HG03354 (cell line): ENCODE results near the gene HNRNPUL2.
"Not testable (repeated sequence)": the region's sequence is repeated elsewhere in the genome, so short reads cannot be mapped to it uniquely, and the experiment has no call there.

Experiments
- ATAC-seq: cut with Tn5 transposase; IDR thresholded peaks from one replicate; pipeline ENCODE4 v1.9.1; 2021; ENCODE audit warnings: mild to moderate bottlenecking; ENCODE audit not compliant: unreplicated experiment, poor library complexity, severe bottlenecking

The HNRNPUL2 gene

GRCh38 chr11:62727165-62727871 lies at the start of gene HNRNPUL2:
TSS of gene HNRNPUL2 (minus strand) at chr11:62727457. CDS start at chr11:62727156, 301 bp downstream.
- ATAC-seq: peak; percentile 71

- no peak for ATAC-seq
Observed at GRCh38 chr11:62775646-62776045, 48.4 kb upstream of the HNRNPUL2 start.

GRCh38 chr11:62774407-62774806 lies 47.1 kb upstream of the HNRNPUL2 start:
- no peak for ATAC-seq

GRCh38 chr11:62771144-62772021 lies 44.1 kb upstream of the HNRNPUL2 start, which contains the start of gene TAF6L:
TSS of gene TAF6L (plus strand) at chr11:62771396. CDS start at chr11:62775784, 4,388 bp downstream.
- peak; percentile 80 for ATAC-seq

- ATAC-seq: peak; percentile 19
Observed at GRCh38 chr11:62770778-62771143, 43.5 kb upstream of the HNRNPUL2 start.

GRCh38 chr11:62760867-62761227 lies 33.6 kb upstream of the HNRNPUL2 start:
- not testable (repeated sequence) for ATAC-seq

- ATAC-seq: no peak
Observed at GRCh38 chr11:62757846-62758788, 30.9 kb upstream of the HNRNPUL2 start.

GRCh38 chr11:62755086-62755615 lies 27.9 kb upstream of the HNRNPUL2 start:
- no peak for ATAC-seq

- peak; percentile 98 for ATAC-seq
Observed at GRCh38 chr11:62753736-62754603, 26.7 kb upstream of the HNRNPUL2 start, which contains the start of gene ZBTB3. TSS of gene ZBTB3 (minus strand) at chr11:62754160. CDS start at chr11:62753664, 496 bp downstream.

GRCh38 chr11:62752994-62753735 lies 25.9 kb upstream of the HNRNPUL2 start:
- no peak for ATAC-seq

- ATAC-seq: no peak
Observed at GRCh38 chr11:62752177-62752785, 25.0 kb upstream of the HNRNPUL2 start.

GRCh38 chr11:62749931-62750330 lies 22.7 kb upstream of the HNRNPUL2 start:
- not testable (repeated sequence) for ATAC-seq

GRCh38 chr11:62747475-62748160 lies 20.4 kb upstream of the HNRNPUL2 start:
- ATAC-seq: no peak

GRCh38 chr11:62737196-62737595 lies 9.9 kb upstream of the HNRNPUL2 start:
- ATAC-seq: no peak

- ATAC-seq: no peak
Observed at GRCh38 chr11:62732830-62733229, 5.6 kb upstream of the HNRNPUL2 start.

GRCh38 chr11:62730076-62730475 lies 2.8 kb upstream of the HNRNPUL2 start:
- not testable (repeated sequence) for ATAC-seq
